Omental fat pad (tissue), 4 donors: ENCODE results near the gene PNPLA5. TPM values are rescaled to one million over a fixed set of nuclear protein-coding genes. Genes with fewer than 3 reads are reported as not detected.

Experiments
- ATAC-seq: fragments of 150-250 bp; one replicate; pipeline ENCODE4 v1.9.1; 2016; ENCODE audit warnings: mild to moderate bottlenecking, moderate library complexity; ENCODE audit not compliant: low FRiP score
- DNase-seq: peaks from one replicate; pipeline ENCODE4 v3.0.0-alpha.2; 2019; ENCODE audit warnings: low spot score
- total RNA-seq, 4 donors: library from RNA; depleted of rRNA; stranded (reverse); fragments of >200 nt; gene quantifications; one replicate each; pipeline ENCODE4 v1.1.0, GENCODE V29; 2016
- TF ChIP-seq, protein P1 (sequence below), 3 donors: fragments of 450-650 bp; IDR thresholded peaks; one replicate each; pipeline ENCODE4 v1.5.1; 2016 to 2017; ENCODE audit warnings: antibody characterized with exemption in 3 of 3, mild to moderate bottlenecking in 3 of 3, moderate library complexity in 2 of 3

Gene PNPLA5
- total RNA-seq, 4 donors from 2014 or later, result not detected

DNA sequence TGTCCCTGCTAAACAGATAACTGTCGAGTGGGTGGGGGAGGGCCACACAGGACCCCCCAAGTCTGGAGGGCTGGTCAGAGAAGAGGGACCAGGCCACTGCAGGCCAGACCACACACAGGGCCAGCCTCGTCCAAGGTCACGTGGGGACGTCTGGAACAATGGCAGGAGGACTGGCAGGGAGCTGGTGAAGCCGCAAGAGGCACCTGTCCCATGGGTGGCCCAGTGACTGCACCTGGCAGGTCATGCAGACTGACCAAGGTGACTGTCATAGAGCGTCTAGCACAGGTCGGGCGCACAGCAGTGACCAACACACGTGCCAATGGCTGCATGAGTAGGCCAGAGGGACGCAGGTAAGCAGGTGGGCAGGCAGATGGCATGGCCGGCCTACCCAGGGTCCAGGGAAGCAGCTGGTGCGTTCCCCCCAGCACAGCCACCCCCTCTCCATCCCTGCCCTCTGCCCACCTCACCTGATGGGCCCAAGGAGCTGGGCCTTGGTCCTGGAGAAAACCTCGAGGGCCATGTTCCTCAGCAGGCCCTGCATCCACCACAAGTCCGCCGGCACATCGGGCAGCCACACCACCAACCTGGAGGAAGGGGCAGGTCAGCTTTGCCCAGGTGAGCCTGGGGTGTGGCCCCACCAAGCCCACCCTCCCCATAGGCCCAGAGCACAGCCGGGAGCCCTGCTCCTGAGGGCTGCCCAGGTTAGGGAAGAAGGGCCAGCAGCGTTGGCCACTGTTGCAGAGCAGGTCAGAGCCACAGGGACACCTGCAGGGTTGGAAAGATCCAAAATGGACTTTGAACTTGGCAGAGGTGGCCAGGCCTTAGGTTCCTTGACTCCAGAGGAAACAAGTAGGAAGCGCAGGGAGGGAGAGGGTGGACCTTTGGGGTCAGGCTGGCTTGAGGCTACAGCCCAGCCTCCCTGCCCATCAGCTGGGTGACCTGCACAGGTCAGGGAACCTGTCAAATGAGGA is 10.4 kb downstream of the PNPLA5 start:
- DNase-seq (no peak), ATAC-seq (no peak)
- TF ChIP-seq, protein P1, sequence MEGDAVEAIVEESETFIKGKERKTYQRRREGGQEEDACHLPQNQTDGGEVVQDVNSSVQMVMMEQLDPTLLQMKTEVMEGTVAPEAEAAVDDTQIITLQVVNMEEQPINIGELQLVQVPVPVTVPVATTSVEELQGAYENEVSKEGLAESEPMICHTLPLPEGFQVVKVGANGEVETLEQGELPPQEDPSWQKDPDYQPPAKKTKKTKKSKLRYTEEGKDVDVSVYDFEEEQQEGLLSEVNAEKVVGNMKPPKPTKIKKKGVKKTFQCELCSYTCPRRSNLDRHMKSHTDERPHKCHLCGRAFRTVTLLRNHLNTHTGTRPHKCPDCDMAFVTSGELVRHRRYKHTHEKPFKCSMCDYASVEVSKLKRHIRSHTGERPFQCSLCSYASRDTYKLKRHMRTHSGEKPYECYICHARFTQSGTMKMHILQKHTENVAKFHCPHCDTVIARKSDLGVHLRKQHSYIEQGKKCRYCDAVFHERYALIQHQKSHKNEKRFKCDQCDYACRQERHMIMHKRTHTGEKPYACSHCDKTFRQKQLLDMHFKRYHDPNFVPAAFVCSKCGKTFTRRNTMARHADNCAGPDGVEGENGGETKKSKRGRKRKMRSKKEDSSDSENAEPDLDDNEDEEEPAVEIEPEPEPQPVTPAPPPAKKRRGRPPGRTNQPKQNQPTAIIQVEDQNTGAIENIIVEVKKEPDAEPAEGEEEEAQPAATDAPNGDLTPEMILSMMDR (IDR thresholded peaks at IDR 0.05), result no peak

DNA sequence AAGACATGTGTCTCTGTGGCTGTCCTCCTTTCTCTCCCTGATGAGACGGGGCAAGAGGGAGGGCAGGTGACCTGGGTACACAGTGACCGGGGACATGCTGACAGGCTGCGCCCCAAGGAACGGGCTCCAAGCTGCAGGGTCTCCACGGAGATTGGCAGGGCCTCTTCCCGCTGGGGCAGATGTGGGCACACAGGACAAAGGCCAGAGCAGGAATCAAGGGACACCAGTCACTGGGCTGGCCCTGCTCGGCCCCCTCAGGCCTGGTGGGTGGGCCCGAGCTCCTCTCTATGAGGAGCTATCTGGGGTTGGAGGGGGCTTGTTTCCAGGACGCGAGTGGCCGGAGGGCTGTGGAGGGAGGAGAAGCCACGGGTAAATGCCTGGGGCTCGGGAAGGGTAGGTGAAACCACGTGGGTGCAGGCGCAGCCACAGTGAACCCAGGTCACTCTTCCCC is 11.2 kb downstream of the PNPLA5 start:
- TF ChIP-seq, protein P1 (IDR thresholded peaks at IDR 0.05), result no peak
- DNase-seq, result no peak
- ATAC-seq, result no peak

DNA sequence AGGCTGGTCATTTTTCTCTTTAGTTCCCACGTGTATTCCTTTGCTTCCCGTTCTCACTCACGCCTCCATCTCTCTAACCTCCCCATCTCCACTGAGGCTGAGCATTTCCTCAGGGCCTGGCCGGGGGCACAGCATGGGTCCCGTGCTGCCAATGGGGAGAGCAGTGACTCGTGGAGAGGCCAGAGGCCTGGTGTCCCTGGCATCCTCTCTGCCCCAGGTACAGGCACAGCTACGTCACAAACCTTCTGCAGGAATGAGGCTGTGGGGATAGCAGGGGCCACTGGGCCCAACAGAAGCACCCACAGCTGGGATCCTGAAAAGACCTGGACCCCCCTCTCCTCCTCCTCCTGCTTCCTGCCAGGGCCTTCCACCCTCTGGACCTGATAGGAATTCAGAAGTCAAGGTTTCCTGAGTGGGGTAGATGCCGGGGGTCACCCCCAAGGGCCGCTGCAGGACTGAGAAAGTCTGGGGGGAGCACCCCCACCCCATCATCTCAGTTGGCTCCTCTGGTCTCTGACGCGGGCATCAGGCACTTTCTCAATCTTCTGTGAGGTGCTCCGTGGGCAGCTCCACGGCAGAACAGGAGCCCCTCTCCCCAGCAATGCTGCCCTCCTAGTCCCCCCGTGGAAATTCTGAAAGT is 11.8 kb downstream of the PNPLA5 start:
- TF ChIP-seq, protein P1 (IDR thresholded peaks at IDR 0.05), result no peak
- DNase-seq (no peak), ATAC-seq (no peak)

DNA sequence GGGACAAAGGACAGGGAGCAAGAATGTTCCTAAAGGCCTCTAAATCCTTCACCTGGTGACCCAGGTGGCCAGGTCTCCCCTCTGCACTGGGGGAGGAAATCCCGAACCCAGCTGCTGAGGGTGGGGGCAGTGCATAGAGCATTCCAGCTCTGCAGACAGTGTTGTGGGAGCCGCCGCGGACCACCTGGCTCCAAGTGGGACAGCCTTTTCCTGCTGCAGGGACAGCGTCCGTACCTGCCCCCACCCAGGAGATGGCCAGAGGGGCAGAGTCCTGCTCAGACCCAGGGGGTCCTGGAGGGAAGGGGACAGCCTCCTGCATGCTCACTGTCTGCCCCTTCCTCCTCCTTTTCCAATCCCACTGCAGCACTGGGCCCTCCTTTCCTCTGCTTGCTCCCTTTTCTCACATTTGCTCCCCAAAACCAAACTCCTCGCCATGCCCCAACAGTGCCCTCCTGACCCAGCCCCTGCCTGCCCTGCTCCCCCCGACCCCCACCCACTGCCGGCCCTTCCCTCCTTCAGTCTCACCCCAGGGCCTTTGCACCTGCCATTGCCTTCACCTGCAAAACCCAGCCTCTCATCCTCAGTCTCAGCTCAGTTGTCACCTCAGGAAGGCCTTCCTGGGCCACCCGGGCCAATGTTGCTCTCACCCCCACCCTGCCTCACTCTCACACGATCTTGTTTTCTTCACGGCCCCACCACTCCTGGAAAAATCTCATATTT is 12.8 kb downstream of the PNPLA5 start:
- DNase-seq (no peak), ATAC-seq (no peak)
- TF ChIP-seq, protein P1 (IDR thresholded peaks at IDR 0.05), result no peak

DNA sequence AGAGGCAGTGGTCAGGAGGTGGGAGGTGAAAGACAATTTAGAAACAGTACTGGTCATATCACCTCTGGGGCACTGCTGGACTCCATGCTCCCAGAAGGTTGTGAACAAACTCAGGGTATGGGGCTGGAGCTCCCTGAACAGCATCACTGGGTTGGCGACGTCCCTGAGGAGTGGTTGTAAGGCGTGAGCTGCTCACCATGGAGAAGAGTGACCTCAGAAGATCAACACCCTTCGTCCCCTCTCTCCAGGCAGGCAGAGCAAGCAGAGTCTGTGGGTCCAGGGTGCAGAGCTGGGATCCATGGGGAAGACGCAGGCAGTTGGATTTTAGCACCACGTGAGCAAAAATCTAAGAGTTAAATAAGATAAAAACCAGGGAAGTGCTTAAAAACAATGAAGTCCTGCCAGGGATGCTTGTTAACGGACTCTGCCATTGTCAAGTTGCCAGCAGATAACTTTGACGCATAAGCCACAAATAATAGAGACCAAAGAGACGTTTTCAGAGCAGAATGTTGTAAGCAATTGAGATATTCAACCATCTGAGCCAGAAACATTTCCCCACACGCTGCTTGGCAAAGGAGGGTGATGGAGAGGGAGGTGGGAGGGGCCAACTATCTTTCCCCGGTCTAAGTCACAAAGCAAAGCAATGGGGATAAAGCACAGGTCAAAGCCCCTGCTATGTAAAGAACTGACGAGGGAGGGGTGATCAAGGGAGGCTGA is 13.6 kb downstream of the PNPLA5 start:
- TF ChIP-seq, protein P1 (IDR thresholded peaks at IDR 0.05), result no peak
- ATAC-seq (no peak), DNase-seq (no peak)

DNA sequence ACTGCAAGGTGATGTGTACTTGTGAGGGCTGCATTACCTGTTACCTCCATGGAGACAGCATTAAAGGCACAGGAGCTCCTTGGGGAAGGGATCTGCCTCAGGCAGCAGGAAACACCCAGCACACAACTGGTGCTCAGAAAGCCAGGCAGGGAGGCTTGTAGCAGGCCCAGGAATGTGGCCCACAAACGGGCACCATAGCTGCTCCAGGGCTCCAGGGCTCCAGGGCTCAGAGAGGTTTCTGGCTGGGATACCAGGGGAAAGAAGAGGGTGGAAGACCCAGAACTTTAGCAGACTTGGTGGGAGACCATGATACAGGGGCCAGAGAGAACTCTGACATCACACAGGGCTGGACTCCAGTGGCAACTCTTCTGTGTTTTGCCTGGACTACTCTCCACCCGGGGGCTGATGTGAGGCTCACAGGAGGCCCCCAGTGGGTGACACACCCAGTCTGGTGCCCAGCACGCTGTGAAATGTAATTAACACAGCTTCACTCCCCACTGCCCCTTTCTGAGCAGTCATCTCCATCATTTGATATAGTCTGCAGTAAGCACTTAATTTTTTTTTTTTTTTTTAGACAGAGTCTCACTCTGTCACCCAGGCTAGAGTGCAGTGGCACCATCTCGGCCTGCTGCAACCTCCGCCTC is 14.8 kb downstream of the PNPLA5 start:
- TF ChIP-seq, protein P1 (IDR thresholded peaks at IDR 0.05), result no peak
- ATAC-seq, result no peak
- DNase-seq, result no peak
